GM23338 (cell line): Measurements from ENCODE around the gene OR1I1. TPM values are rescaled to one million over a fixed set of nuclear protein-coding genes. Genes with fewer than 3 reads are reported as not detected.
"Not testable (repeated sequence)": the region's sequence is repeated elsewhere in the genome, so short reads cannot be mapped to it uniquely, and the experiment has no call there.

Source experiments
- ATAC-seq: fragments of 200-7000 bp; cut with Tn5 transposase; 3 replicates; pipeline ENCODE4 v1.9.1; 2020
- DNase-seq: peaks from one replicate; pipeline ENCODE4 v3.0.0-alpha.2; 2015; ENCODE audit warnings: low spot score
- H2AFZ ChIP-seq: fragments of 200-600 bp; sonication (generic); 2 replicates; pipeline ENCODE4 v1.8.0; 2016; ENCODE audit warnings: antibody characterized with exemption, mild to moderate bottlenecking, moderate library complexity
- H3F3A ChIP-seq: fragments of 200-600 bp; sonication (generic); replicated peaks from 2 replicates; pipeline ENCODE4 v1.8.0; 2017; ENCODE audit warnings: antibody characterized with exemption, mixed run types, low read depth
- H3K27ac ChIP-seq: fragments of 200-600 bp; sonication (generic); 2 replicates; pipeline ENCODE4 v1.6.1; 2016; ENCODE audit warnings: low read depth
- H3K27me3 ChIP-seq: fragments of 200-600 bp; sonication (generic); 2 replicates; pipeline ENCODE4 v1.8.0; 2016; ENCODE audit warnings: mild to moderate bottlenecking, mixed run types, moderate library complexity; ENCODE audit not compliant: insufficient read depth
- H3K36me3 ChIP-seq: fragments of 200-600 bp; sonication (generic); 2 replicates; pipeline ENCODE4 v1.8.0; 2016; ENCODE audit warnings: mild to moderate bottlenecking; ENCODE audit not compliant: insufficient read depth
- H3K4me1 ChIP-seq: fragments of 200-600 bp; sonication (generic); 2 replicates; pipeline ENCODE4 v1.8.0; 2016; ENCODE audit warnings: mild to moderate bottlenecking, moderate library complexity; ENCODE audit not compliant: insufficient read depth
- H3K4me2 ChIP-seq: fragments of 200-600 bp; sonication (generic); 2 replicates; pipeline ENCODE4 v1.7.1; 2017; ENCODE audit warnings: mixed run types
- H3K4me3 ChIP-seq: fragments of 200-600 bp; sonication (generic); 2 replicates; pipeline ENCODE4 v1.6.1; 2016; ENCODE audit warnings: mixed run types
- H3K79me2 ChIP-seq: fragments of 200-600 bp; sonication (generic); replicated peaks from 2 replicates; pipeline ENCODE4 v1.8.0; 2017; ENCODE audit warnings: mild to moderate bottlenecking; ENCODE audit not compliant: insufficient read depth
- H3K9me2 ChIP-seq: fragments of 200-600 bp; sonication (generic); 2 replicates; pipeline ENCODE4 v1.8.0; 2017; ENCODE audit not compliant: insufficient read depth
- H4K20me1 ChIP-seq: fragments of 200-600 bp; sonication (generic); replicated peaks from 2 replicates; pipeline ENCODE4 v1.8.0; 2017; ENCODE audit warnings: mild to moderate bottlenecking; ENCODE audit not compliant: insufficient read depth
- H3K27ac Mint-ChIP-seq: 2 replicates; pipeline ENCODE4 v1.8.0; 2020; ENCODE audit warnings: inconsistent platforms, mild to moderate bottlenecking, moderate library complexity, mixed read lengths
- H3K27me3 Mint-ChIP-seq: 3 replicates; pipeline ENCODE4 v1.8.0; 2022; ENCODE audit warnings: low read depth, mild to moderate bottlenecking, moderate library complexity, mixed read lengths, inconsistent platforms; ENCODE audit not compliant: insufficient read depth, poor library complexity
- H3K36me3 Mint-ChIP-seq: 3 replicates; pipeline ENCODE4 v1.8.0; 2021; ENCODE audit warnings: low read depth, mild to moderate bottlenecking, inconsistent platforms, moderate library complexity, mixed read lengths
- H3K4me1 Mint-ChIP-seq: 3 replicates; pipeline ENCODE4 v1.8.0; 2020; ENCODE audit warnings: mild to moderate bottlenecking, inconsistent platforms, mixed read lengths
- H3K4me3 Mint-ChIP-seq: 3 replicates; pipeline ENCODE4 v1.8.0; 2021; ENCODE audit warnings: moderate library complexity, mild to moderate bottlenecking, inconsistent platforms, mixed read lengths
- H3K9me3 Mint-ChIP-seq: 3 replicates; pipeline ENCODE4 v1.8.0; 2020; ENCODE audit warnings: moderate library complexity, mild to moderate bottlenecking, inconsistent platforms, mixed read lengths
- CREB1 ChIP-seq: fragments of 250-450 bp; sonication (Bioruptor Pico); IDR thresholded peaks from 2 replicates; pipeline ENCODE4 v1.5.0; 2020; ENCODE audit warnings: low read depth, mild to moderate bottlenecking, moderate library complexity
- polyA plus RNA-seq: library from polyadenylated mRNA; unstranded; fragments of >200 nt; fragmentation: Nextera tagmentation; extraction: Ambion mirVana; gene quantifications from 2 replicates; pipeline ENCODE4 v1.2.1, GENCODE V29; 2016
- total RNA-seq: library from RNA; depleted of rRNA; stranded (reverse); fragments of >200 nt; shearing (Covaris generic); gene quantifications from 2 replicates; pipeline ENCODE4 v1.2.3, GENCODE V29; 2014
- TF ChIP-seq, protein P1 (sequence below): IDR thresholded peaks from one replicate; pipeline ENCODE4 v1.6.1; 2018; ENCODE audit warnings: antibody characterized with exemption; ENCODE audit not compliant: unreplicated experiment

The OR1I1 gene
- total and polyA plus RNA-seq, 2 experiments from 2014 or later: not detected

DNA sequence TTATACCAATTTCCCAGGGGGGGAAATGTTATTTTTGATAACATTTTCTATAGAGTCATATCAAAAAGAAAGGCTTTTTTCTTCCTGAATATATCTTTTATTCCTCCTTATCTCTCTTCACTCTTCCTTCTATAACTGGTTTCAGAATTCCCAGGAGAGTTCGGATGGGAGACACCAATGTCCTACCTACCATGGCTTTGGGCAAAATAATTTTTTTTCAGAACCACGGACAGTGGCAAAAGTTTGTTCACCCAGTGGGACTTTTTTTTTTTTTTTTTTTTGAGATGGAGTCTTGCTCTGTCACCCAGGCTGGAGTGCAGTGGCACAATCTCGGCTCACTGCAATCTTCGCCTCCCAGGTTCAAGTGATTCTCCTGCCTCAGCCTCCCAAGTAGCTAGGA lies 2.0 kb upstream of the OR1I1 start:
- H3K27me3 Mint-ChIP-seq, H3K4me1 Mint-ChIP-seq: not testable (repeated sequence)
- DNase-seq: peak; percentile 43

DNA sequence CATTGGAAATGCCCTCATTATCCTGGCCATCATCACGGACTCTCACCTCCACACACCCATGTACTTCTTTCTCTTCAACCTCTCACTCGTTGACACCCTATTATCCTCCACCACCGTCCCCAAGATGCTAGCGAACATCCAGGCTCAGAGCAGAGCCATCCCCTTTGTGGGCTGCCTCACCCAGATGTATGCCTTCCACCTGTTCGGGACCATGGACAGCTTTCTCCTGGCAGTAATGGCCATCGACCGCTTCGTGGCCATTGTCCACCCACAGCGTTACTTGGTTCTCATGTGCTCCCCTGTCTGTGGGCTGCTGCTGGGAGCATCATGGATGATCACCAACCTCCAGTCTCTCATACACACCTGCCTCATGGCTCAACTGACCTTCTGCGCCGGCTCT lies 5.2 kb downstream of the OR1I1 start:
- H3F3A ChIP-seq: no peaks in the 10 kb centered on the region
- no peak for ATAC-seq
- H3K27me3 ChIP-seq: no peaks in the 10 kb centered on the region

More for the DNA sequence above, 2.0 kb upstream of the OR1I1 start:
- H3K36me3 Mint-ChIP-seq, H3K4me3 ChIP-seq, H3K27ac Mint-ChIP-seq, H3K79me2 ChIP-seq, H3K4me1 ChIP-seq, H3K36me3 ChIP-seq, H2AFZ ChIP-seq, ATAC-seq, H4K20me1 ChIP-seq, H3K27me3 ChIP-seq, H3K27ac ChIP-seq, H3K9me2 ChIP-seq, H3K9me3 Mint-ChIP-seq, H3K4me2 ChIP-seq, H3F3A ChIP-seq, H3K4me3 Mint-ChIP-seq: not testable (repeated sequence)
- TF ChIP-seq, protein P1, sequence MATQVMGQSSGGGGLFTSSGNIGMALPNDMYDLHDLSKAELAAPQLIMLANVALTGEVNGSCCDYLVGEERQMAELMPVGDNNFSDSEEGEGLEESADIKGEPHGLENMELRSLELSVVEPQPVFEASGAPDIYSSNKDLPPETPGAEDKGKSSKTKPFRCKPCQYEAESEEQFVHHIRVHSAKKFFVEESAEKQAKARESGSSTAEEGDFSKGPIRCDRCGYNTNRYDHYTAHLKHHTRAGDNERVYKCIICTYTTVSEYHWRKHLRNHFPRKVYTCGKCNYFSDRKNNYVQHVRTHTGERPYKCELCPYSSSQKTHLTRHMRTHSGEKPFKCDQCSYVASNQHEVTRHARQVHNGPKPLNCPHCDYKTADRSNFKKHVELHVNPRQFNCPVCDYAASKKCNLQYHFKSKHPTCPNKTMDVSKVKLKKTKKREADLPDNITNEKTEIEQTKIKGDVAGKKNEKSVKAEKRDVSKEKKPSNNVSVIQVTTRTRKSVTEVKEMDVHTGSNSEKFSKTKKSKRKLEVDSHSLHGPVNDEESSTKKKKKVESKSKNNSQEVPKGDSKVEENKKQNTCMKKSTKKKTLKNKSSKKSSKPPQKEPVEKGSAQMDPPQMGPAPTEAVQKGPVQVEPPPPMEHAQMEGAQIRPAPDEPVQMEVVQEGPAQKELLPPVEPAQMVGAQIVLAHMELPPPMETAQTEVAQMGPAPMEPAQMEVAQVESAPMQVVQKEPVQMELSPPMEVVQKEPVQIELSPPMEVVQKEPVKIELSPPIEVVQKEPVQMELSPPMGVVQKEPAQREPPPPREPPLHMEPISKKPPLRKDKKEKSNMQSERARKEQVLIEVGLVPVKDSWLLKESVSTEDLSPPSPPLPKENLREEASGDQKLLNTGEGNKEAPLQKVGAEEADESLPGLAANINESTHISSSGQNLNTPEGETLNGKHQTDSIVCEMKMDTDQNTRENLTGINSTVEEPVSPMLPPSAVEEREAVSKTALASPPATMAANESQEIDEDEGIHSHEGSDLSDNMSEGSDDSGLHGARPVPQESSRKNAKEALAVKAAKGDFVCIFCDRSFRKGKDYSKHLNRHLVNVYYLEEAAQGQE: peak; percentile 59

More for the DNA sequence above, 5.2 kb downstream of the OR1I1 start:
- no peaks in the 10 kb centered on the region for H3K79me2 ChIP-seq
- H3K36me3 ChIP-seq: no peaks in the 10 kb centered on the region
- no peaks in the 10 kb centered on the region for H3K9me3 Mint-ChIP-seq
- H3K27ac Mint-ChIP-seq: no peak overlapping the region
- no peak overlapping the region for H3K4me2 ChIP-seq
- H3K4me1 ChIP-seq: no peaks in the 10 kb centered on the region
- TF ChIP-seq, protein P1: peak; percentile 29
- TF ChIP-seq CREB1 (CRISPR knock-in tag): no peak
- DNase-seq: no peak
- H2AFZ ChIP-seq: no peak overlapping the region
- peaks cover 4% of the 10 kb centered on the region for H3K27me3 Mint-ChIP-seq
- no peaks in the 10 kb centered on the region for H3K9me2 ChIP-seq
- H3K4me3 Mint-ChIP-seq: no peak overlapping the region
- H3K36me3 Mint-ChIP-seq: no peaks in the 10 kb centered on the region
- no peaks in the 10 kb centered on the region for H3K4me1 Mint-ChIP-seq
- H4K20me1 ChIP-seq: no peaks in the 10 kb centered on the region
- no peak overlapping the region for H3K4me3 ChIP-seq
- H3K27ac ChIP-seq: no peak overlapping the region
